Neural cell (in vitro differentiated cells): Measurements from ENCODE around the gene CHCHD3. TPM values are rescaled to one million over a fixed set of nuclear protein-coding genes. Genes with fewer than 3 reads are reported as not detected.

Source experiments
- H2AFZ ChIP-seq: fragments of 200-600, 300-800 bp; sonication (generic), shearing (Covaris generic); 2 replicates; pipeline ENCODE4 v1.6.0; 2014; ENCODE audit warnings: low read depth, mild to moderate bottlenecking, antibody characterized with exemption, low read length, moderate library complexity
- H3F3A ChIP-seq: fragments of 200-600 bp; shearing (Covaris generic); 2 replicates; pipeline ENCODE4 v1.6.1; 2016; ENCODE audit warnings: mild to moderate bottlenecking, moderate library complexity, mixed read lengths, antibody characterized with exemption, low read length; ENCODE audit not compliant: insufficient read depth, poor library complexity, severe bottlenecking
- H3K27ac ChIP-seq: fragments of 200-600, 300-800 bp; sonication (generic), shearing (Covaris generic); 2 replicates; pipeline ENCODE4 v1.5.1; 2014; ENCODE audit warnings: mild to moderate bottlenecking, low read length, moderate library complexity
- H3K27me3 ChIP-seq: fragments of 300-800, 200-600 bp; sonication (generic), shearing (Covaris generic); 2 replicates; pipeline ENCODE4 v1.6.0; 2014; ENCODE audit warnings: mild to moderate bottlenecking, low read depth, low read length, moderate library complexity; ENCODE audit not compliant: insufficient read depth
- H3K36me3 ChIP-seq: fragments of 300-800, 200-600 bp; sonication (generic), shearing (Covaris generic); 2 replicates; pipeline ENCODE4 v1.5.1; 2014; ENCODE audit warnings: mild to moderate bottlenecking, antibody characterized with exemption, low read length, moderate library complexity; ENCODE audit not compliant: insufficient read depth
- H3K4me2 ChIP-seq: fragments of 300-800, 200-600 bp; sonication (generic), shearing (Covaris generic); 2 replicates; pipeline ENCODE4 v1.6.0; 2014; ENCODE audit warnings: mild to moderate bottlenecking, low read length
- H3K4me3 ChIP-seq: fragments of 300-800, 200-600 bp; sonication (generic), shearing (Covaris generic); 2 replicates; pipeline ENCODE4 v1.5.1; 2014; ENCODE audit warnings: mild to moderate bottlenecking, low read length, moderate library complexity
- H3K79me2 ChIP-seq: fragments of 200-600 bp; shearing (Covaris generic); replicated peaks from 2 replicates; pipeline ENCODE4 v1.6.0; 2014; ENCODE audit warnings: mild to moderate bottlenecking, low read length, moderate library complexity; ENCODE audit not compliant: insufficient read depth
- H3K9ac ChIP-seq: fragments of 300-800, 200-600 bp; sonication (generic), shearing (Covaris generic); 2 replicates; pipeline ENCODE4 v1.6.1; 2016; ENCODE audit warnings: mild to moderate bottlenecking, low read length, mixed read lengths
- H3K9me2 ChIP-seq: fragments of 200-600 bp; shearing (Covaris generic); 2 replicates; pipeline ENCODE4 v1.6.1; 2016; ENCODE audit warnings: mild to moderate bottlenecking, low read length, mixed read lengths; ENCODE audit not compliant: insufficient read depth
- H3K9me3 ChIP-seq: fragments of 200-600, 300-800 bp; sonication (generic), shearing (Covaris generic); 2 replicates; pipeline ENCODE4 v1.6.1; 2016; ENCODE audit warnings: mild to moderate bottlenecking, mixed run types, low read length, moderate library complexity, mixed read lengths
- H4K20me1 ChIP-seq: fragments of 200-600 bp; shearing (Covaris generic); 2 replicates; pipeline ENCODE4 v1.6.1; 2016; ENCODE audit warnings: mild to moderate bottlenecking, mixed run types; ENCODE audit not compliant: insufficient read depth
- CTCF ChIP-seq: fragments of 450-650 bp; IDR thresholded peaks from 2 replicates; pipeline ENCODE4 v1.5.1; 2014; ENCODE audit warnings: antibody characterized with exemption, mild to moderate bottlenecking, moderate library complexity; ENCODE audit not compliant: poor library complexity, severe bottlenecking
- EP300 ChIP-seq: fragments of 450-650 bp; conservative IDR thresholded peaks from 2 replicates; pipeline ENCODE4 v1.6.1; 2014; ENCODE audit warnings: antibody characterized with exemption, mild to moderate bottlenecking, moderate library complexity; ENCODE audit not compliant: poor library complexity, severe bottlenecking
- EZH2 ChIP-seq: fragments of 200-600, 300-800 bp; shearing (Covaris generic), sonication (generic); IDR thresholded peaks from 2 replicates; pipeline ENCODE4 v1.6.1; 2014; ENCODE audit warnings: antibody characterized with exemption, low read length, borderline replicate concordance, mild to moderate bottlenecking; ENCODE audit not compliant: insufficient read depth, poor library complexity, severe bottlenecking
- MXI1 ChIP-seq: fragments of 450-650 bp; conservative IDR thresholded peaks from 2 replicates; pipeline ENCODE4 v1.6.1; 2014; ENCODE audit warnings: antibody characterized with exemption, mild to moderate bottlenecking; ENCODE audit not compliant: poor library complexity, severe bottlenecking
- POLR2AphosphoS5 ChIP-seq: IDR thresholded peaks from 2 replicates; pipeline ENCODE4 v1.6.1; 2012
- RAD21 ChIP-seq: fragments of 450-650 bp; conservative IDR thresholded peaks from 2 replicates; pipeline ENCODE4 v1.6.1; 2014; ENCODE audit warnings: antibody characterized with exemption, mild to moderate bottlenecking, moderate library complexity
- SMC3 ChIP-seq: fragments of 450-650 bp; conservative IDR thresholded peaks from 2 replicates; pipeline ENCODE4 v1.6.1; 2014; ENCODE audit warnings: antibody characterized with exemption, mild to moderate bottlenecking, moderate library complexity; ENCODE audit not compliant: poor library complexity
- TAF1 ChIP-seq: IDR thresholded peaks from 2 replicates; pipeline ENCODE4 v1.6.1; 2012; ENCODE audit warnings: low read depth
- polyA plus RNA-seq: library from polyadenylated mRNA; depleted of rRNA; stranded (reverse); fragments of >200 nt; gene quantifications from 2 replicates; pipeline ENCODE4 v1.2.3, GENCODE V29; 2014
- TF ChIP-seq, protein P1 (sequence below): IDR thresholded peaks from 2 replicates; pipeline ENCODE4 v1.6.1; 2012; ENCODE audit warnings: borderline replicate concordance

Gene CHCHD3
- polyA plus RNA-seq, 1 donor from 2014 or later = 89.9 TPM

DNA sequence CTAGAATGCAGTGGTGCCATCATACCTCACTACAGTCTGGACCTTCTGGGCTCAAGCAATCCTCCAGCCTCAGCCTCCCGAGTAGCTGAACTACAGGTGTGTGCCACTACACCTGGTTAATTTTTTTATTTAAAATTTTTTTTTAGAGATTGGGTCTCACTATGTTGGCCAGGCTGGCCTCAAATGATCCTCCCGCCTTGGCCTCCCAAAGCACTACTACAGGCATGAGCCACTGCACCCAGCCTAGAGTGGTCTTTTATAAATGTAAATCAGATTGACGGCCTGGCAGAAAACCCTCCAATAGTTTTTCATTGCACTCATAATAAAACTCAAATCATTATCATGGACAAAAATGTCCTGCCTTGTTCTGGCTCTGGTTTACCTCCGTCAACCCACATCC lies 303.9 kb downstream of the CHCHD3 start:
- Histone ChIP-seq H3K27me3 (no peaks in the 10 kb centered on the region), H3K36me3 (no peaks in the 10 kb centered on the region), H3F3A (no peaks in the 10 kb centered on the region), H3K4me2 (no peak overlapping the region), H3K4me3 (no peak overlapping the region), H2AFZ (no peak overlapping the region), H3K27ac (no peak overlapping the region), H3K9ac (no peak overlapping the region), H4K20me1 (no peaks in the 10 kb centered on the region), H3K9me3 (no peaks in the 10 kb centered on the region), H3K79me2 (no peaks in the 10 kb centered on the region), H3K9me2 (no peaks in the 10 kb centered on the region)
- no peak for TF ChIP-seq POLR2AphosphoS5
- no peak for TF ChIP-seq MXI1
- no peak for TF ChIP-seq EZH2
- no peak for TF ChIP-seq CTCF
- TF ChIP-seq TAF1 = no peak
- no peak for TF ChIP-seq RAD21
- TF ChIP-seq, protein P1, sequence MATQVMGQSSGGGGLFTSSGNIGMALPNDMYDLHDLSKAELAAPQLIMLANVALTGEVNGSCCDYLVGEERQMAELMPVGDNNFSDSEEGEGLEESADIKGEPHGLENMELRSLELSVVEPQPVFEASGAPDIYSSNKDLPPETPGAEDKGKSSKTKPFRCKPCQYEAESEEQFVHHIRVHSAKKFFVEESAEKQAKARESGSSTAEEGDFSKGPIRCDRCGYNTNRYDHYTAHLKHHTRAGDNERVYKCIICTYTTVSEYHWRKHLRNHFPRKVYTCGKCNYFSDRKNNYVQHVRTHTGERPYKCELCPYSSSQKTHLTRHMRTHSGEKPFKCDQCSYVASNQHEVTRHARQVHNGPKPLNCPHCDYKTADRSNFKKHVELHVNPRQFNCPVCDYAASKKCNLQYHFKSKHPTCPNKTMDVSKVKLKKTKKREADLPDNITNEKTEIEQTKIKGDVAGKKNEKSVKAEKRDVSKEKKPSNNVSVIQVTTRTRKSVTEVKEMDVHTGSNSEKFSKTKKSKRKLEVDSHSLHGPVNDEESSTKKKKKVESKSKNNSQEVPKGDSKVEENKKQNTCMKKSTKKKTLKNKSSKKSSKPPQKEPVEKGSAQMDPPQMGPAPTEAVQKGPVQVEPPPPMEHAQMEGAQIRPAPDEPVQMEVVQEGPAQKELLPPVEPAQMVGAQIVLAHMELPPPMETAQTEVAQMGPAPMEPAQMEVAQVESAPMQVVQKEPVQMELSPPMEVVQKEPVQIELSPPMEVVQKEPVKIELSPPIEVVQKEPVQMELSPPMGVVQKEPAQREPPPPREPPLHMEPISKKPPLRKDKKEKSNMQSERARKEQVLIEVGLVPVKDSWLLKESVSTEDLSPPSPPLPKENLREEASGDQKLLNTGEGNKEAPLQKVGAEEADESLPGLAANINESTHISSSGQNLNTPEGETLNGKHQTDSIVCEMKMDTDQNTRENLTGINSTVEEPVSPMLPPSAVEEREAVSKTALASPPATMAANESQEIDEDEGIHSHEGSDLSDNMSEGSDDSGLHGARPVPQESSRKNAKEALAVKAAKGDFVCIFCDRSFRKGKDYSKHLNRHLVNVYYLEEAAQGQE = no peak
- no peak for TF ChIP-seq EP300
- TF ChIP-seq SMC3 = no peak

- TF ChIP-seq, protein P1 = no peak
- TF ChIP-seq RAD21 (no peak), SMC3 (no peak), POLR2AphosphoS5 (no peak), MXI1 (no peak), CTCF (no peak), EZH2 (no peak), EP300 (no peak), TAF1 (no peak)
- Histone ChIP-seq H4K20me1 (no peaks in the 10 kb centered on the region), H3K4me3 (no peak overlapping the region), H3K27me3 (no peaks in the 10 kb centered on the region), H3K9ac (no peak overlapping the region), H3K79me2 (no peaks in the 10 kb centered on the region), H3K36me3 (no peaks in the 10 kb centered on the region), H3K9me3 (no peaks in the 10 kb centered on the region), H3K4me2 (no peak overlapping the region), H3K27ac (no peak overlapping the region), H2AFZ (no peak overlapping the region), H3F3A (no peaks in the 10 kb centered on the region), H3K9me2 (no peaks in the 10 kb centered on the region)
Observed at GRCh38 chr7:132777414-132777813, 304.5 kb downstream of the CHCHD3 start.
